Mucosa of gallbladder (tissue), 1 donor: ENCODE measurements around the gene NFATC2. TPM values are rescaled to one million over a fixed set of nuclear protein-coding genes. Genes with fewer than 3 reads are reported as not detected.

Experiments
- DNase-seq: peaks from one replicate; pipeline ENCODE4 v3.0.0-alpha.2; 2020; ENCODE audit warnings: low spot score
- total RNA-seq: library from RNA; stranded (reverse); gene quantifications from one replicate; pipeline ENCODE4 v1.2.1, GENCODE V29; 2021
- donor health status: DM: no; HTN: no; CAD: no.

Gene NFATC2
- total RNA-seq, 1 donor from 2014 or later = 11.4 TPM

DNA sequence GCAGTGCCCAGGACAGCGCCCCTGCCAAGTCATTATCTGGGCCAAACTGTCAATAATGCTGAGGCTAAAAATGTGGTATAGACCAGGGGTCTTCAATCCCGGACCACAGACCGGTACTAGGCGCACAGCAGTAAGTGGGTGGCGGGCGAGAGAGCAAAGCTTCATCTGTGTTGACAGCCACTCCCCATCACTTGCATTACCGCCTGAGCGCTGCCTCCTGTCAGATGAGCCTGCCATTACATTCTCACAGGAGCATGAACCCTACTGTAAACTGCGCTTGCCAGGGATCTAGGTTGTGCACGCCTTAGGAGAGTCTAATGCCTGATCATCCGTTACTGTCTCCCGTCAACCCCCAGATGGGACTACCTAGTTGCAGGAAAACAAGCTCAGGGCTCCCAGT is 91.0 kb downstream of the NFATC2 start:
- no peak for DNase-seq

DNA sequence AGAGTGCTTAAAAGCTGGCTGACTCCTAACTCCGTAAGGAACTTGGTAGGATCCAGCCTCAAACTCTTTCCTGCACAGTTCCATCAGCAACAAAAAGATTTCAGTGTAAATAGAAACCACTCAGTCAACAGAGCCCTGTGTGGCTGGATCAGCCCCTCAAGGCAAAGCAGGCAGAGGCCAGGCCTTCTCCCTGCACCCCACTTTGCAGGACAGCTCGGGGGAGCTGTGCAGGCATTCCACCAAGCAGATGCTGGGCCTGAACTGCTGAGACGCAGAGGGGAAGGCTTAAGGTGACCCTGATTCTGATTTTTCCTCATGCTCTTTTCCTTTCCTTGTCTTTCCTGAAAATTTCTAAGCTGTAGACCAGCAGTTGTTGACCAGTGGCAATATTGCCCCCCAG is 91.5 kb downstream of the NFATC2 start:
- no peak for DNase-seq

- no peak for DNase-seq
These were observed 92.3 kb downstream of the NFATC2 start for GRCh38 chr20:51450221-51450712.

GRCh38 chr20:51449498-51450220 is 92.9 kb downstream of the NFATC2 start:
- DNase-seq = no peak

DNA sequence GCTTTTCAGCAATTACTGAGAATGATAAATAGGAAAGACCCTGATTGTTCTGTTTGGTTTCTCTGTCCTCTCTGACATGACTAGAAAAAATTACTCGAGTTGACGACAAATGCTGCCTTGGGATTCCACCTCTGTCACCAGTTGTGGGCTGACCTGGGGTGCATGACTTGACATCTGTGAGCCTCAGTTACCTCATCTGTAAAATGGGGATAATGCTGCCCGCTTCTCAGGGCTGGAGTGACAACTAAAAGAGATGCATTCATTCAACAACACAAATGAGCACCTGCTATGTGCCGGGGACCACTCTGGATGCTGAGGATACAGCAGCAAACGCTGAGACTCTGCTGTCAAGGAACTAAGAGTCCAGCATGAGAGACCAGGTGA is 94.8 kb downstream of the NFATC2 start:
- no peak for DNase-seq

GRCh38 chr20:51447097-51447764 is 95.3 kb downstream of the NFATC2 start:
- peak; percentile 47 for DNase-seq

DNA sequence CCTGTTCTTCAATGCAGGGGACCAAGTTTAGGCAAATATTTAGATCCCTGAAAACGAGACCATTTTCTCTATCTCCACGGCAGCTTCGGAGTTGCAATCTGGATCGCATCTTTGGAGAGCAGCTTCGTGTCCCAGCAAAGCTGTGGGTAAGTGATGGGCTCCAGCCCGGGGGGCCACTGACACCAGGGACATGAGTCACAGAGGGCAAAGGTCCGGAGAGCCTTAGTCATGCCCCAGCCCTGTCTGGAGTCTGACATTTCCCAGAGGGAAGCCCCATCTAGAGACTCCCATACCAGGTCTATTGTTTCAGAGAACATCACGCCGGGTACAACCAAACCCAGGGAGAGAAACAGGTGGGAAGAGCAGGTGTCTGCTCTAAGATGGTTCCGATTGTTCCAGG is 95.9 kb downstream of the NFATC2 start:
- no peak for DNase-seq

DNA sequence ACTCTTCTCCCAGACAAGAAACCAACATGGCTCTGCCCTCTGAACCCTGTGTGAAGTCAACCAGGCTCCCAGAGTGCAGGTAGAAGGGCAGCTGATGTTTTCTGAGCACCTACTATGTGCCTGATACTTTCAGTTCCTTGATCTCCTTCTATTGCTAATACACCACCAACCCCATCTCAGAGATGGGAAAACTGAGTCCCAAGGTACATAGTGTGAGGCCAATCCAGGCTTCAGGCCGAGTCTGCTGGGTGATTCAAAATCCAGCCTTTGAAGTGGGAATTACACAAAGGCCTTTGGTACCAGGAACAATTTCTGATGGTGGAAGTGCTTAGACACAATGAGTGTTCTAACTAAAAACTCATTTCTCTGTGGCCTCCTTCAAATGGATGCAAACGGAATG is 96.3 kb downstream of the NFATC2 start:
- DNase-seq = no peak

- no peak for DNase-seq
These were observed 96.9 kb downstream of the NFATC2 start for GRCh38 chr20:51445591-51445990.

GRCh38 chr20:51444922-51445438 is 97.5 kb downstream of the NFATC2 start:
- DNase-seq = no peak

DNA sequence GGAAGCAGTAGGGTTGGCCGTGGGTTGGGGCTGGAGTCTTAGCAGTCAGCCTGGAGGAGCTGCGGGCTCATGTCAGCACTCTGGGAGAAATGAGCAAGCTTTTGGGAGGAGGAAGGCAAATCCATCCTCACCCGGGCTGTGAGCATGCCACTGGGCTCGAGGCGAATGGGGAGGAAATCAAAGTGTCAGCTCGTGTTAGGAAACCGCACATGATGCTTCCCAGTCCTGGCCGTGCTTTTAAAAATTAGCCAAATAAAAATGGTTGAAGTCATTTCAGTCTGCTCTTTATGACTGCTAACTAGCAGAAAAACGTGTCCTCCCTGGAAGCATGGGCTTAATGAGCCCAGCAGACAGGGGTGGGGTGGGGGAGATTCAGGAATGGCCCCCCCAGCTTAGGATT is 98.1 kb downstream of the NFATC2 start:
- no peak for DNase-seq

DNA sequence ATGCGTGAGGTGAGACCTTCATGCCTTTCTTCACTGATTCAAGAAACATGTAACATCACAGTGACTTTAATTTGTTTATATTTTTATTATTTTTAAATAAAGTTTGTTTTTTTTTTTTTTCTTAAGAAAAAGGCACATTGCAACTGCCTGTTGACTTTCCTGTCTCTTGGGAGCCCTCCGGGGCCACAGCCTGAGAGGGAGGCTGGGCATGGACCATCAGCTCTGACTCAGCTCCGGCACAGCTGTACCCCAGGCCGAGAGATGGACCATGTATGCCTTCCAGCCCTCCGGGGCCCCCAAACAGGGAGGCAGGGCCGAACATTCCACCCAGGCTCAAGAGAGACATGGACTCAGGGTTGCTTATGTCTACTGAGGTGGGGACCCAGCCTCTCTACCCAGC is 99.9 kb downstream of the NFATC2 start:
- DNase-seq = no peak

GRCh38 chr20:51440589-51440988 is 101.9 kb downstream of the NFATC2 start:
- no peak for DNase-seq

DNA sequence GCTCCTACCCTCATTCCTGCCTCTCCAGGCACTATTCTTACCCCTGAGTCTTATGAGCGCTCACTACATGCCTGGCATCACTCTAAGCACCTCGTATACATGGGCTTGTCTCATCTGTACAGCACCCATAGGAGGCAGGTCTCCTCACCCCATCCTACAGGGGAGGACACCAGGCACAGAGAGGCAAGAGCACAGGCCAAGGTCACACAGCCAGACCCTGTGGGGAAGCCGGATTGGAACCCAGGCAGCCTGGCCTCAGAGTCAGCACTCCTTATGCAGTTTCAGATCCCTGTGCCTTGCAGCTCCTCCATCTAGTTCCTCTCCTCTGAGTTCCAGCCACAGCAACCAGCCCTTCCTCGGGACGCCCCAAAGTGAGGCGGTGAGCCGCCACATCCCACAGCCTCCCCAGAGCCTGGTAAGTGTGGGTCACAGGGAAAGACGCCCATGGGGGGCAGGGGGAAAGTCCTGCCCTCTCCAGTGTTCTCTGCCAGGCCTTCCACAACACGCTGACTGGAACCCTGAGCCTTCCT is 103.3 kb downstream of the NFATC2 start:
- no peak for DNase-seq

DNA sequence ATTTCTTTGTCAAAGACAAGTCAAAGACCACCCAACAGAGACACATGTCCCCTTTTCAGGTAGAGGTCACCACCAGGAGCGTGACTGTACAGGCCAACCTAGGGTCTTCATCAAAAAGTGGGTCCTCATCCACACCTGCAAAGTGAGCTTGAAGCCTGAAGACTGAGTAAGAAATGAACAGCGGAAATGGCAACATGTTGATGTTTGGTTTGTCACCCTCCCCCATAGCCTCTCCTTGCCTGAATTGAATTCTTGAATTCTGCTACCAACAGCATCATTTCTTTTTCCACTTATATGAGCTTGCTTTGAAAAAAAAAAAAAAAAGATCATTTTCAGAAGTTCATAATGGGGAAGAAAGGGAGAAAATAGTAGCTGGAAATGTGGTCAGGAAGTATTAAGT is 104.4 kb downstream of the NFATC2 start:
- no peak for DNase-seq

DNA sequence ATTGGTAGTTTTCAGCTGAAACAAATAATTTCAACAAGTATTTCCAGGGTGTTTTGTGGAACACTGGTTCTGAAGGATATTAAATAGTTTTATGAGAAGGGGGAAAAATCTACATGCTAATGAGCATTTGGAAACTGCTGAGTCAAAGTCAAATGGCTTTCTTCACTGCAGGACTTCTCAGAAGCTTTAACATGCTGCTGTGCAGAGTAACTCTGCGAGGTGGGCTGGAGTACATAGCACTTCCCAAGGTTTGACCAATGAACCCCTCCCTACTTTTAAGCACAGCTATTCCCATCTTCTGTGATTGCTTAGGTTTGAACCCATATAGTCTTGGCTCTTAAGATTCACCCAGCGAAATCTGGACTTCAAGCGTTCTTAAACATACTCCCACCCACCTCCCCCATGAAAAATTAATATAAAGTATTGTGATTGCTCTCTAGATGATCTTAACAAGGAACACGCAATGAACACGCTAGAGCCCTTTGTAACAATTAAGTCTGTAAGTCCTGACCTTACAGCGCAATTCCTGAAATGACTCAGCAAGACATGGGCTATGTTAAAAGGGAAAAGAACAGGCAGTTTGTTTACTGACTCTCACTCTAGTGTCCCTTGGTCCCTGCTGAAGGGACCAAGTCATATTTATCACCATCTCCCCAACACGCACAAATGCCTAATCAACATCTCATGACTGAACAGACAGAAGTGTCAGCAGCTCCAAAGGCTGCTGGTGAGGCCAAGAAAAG is 105.2 kb downstream of the NFATC2 start:
- no peak for DNase-seq

DNA sequence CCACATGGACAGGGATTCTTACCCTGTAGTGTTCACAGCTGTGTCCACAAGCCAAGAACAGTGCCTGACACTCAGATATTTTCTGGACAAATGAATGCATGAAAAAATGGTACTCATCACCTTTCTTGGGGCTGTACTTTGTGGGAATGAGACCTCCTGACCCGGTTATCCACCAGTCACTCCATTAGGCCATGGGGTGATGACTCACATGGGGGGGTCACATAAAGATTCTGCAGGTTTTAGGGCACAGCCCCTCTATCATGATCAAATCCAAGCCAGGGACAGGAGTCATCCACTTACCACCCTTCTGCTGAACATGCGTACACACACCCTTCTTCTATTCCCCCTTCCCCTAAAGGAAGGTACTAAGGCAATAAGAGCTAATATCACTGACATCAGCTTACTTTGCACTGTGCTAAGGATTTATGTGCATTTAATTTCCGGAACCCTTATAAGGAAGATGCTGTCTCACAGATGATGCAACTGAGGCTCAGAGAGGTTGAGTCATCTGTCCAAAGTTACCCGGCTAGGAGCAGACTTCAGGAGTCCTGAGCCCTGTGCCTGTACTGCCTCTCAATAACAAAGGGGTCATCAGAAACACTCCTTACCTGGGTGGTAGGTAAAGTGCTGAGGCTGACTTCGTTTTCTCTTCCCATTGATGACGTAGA is 107.8 kb downstream of the NFATC2 start:
- DNase-seq = no peak

DNA sequence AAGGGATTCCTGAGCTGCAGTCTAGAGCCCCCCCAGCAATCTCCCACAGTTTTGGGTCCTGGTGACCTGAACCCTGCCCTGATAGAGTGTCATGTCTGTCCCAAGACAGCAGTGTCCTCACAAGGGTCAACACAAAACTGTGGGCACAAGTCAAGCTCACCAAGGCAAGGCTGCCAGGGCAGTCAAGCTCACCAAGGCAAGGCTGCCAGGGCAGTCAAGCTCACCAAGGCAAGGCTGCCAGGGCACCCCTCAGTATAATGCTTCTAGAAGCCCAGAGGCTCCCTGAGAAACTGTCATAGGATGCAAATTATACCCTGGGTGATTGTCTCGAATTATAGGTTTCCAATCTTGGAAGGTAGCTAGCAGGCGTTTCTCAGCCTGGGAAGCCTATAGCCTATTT is 108.5 kb downstream of the NFATC2 start:
- no peak for DNase-seq

- DNase-seq = no peak
These were observed 109.6 kb downstream of the NFATC2 start for GRCh38 chr20:51432875-51433274.

GRCh38 chr20:51432251-51432784 is 110.2 kb downstream of the NFATC2 start:
- DNase-seq = no peak

DNA sequence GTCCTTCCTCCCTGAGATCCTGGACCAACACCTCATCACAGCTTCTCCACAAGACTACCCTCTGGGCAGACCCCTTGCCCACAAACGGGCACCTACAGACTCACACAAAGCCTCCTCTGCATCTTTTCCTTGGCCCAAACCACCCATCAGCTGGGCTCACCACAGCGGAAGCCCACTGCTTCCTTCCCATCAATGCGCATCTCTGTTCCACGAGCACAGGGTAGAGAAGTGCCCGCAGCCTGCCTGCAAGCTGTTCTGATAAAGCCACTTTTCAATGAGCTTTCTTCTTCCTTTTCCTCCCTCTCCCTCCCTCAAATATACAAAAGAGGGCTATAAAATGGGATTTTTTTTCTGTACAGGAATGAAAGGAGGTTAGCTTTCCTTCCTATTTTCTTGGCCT is 111.2 kb downstream of the NFATC2 start:
- DNase-seq = no peak
